ENCODE data around the gene KIR2DL1.
"Not testable (repeated sequence)": the region's sequence is repeated elsewhere in the genome, so short reads cannot be mapped to it uniquely, and the experiment has no call there.

The KIR2DL1 gene

GRCh38 chr19:54771018-54771960 lies 1.7 kb downstream of the KIR2DL1 start:
- not testable (repeated sequence) for DNase-seq (ENCODE audit: low spot score)

GRCh38 chr19:54772666-54773065 lies 3.1 kb downstream of the KIR2DL1 start:
- not testable (repeated sequence) for DNase-seq (ENCODE audit: low spot score)

GRCh38 chr19:54775095-54775815 lies 5.7 kb downstream of the KIR2DL1 start:
- DNase-seq (ENCODE audit: low spot score), result not testable (repeated sequence)

- not testable (repeated sequence) for DNase-seq (ENCODE audit: low spot score)
These were observed 6.2 kb downstream of the KIR2DL1 start for GRCh38 chr19:54775830-54776229.

GRCh38 chr19:54777851-54778250 lies 8.3 kb downstream of the KIR2DL1 start:
- DNase-seq (ENCODE audit: low spot score), result not testable (repeated sequence)

GRCh38 chr19:54778896-54779295 lies 9.3 kb downstream of the KIR2DL1 start:
- not testable (repeated sequence) for DNase-seq (ENCODE audit: low spot score)

DNA sequence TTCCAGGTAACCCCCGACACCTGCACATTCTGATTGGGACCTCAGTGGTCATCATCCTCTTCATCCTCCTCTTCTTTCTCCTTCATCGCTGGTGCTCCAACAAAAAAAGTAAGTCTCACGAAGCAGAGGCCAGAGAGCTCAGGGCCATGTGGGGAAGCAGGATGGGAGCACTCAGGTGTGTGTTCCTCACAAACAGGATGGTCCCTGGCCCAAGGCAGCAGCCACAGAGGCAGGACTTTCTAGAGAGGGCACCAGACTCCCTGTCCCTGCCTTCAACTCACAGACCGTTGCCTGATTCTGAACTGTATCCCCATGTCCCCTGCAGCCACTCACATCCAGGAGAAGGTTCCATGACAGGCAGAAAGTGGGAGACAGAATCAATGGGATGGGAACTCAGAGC lies 13.3 kb downstream of the KIR2DL1 start:
- DNase-seq (ENCODE audit: low spot score), result not testable (repeated sequence)

GRCh38 chr19:54786091-54786723 lies 16.6 kb downstream of the KIR2DL1 start:
- not testable (repeated sequence) for DNase-seq (ENCODE audit: low spot score)

- DNase-seq (ENCODE audit: low spot score), result not testable (repeated sequence)
These were observed 18.6 kb downstream of the KIR2DL1 start for GRCh38 chr19:54788154-54788553.

DNA sequence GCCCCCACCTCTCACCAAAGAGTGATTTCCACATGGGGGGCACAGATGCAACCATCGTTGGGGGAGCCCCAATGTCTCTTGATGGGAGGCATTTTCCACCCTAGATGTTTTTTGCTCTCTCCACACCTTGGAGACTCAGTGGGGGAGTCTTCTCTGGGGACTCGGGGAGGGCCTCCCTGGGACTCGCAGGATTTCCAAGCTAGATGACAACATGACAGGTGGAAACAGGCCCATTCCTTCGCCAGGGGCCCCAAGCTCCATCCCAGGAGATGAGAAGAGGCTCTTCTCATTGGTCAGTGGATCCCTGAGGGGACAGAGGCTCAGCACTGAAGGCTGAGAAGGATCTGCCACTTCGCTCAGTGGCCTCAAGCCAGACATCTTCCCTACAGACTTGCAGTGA lies 21.1 kb downstream of the KIR2DL1 start:
- no peak for DNase-seq (ENCODE audit: low spot score)

DNA sequence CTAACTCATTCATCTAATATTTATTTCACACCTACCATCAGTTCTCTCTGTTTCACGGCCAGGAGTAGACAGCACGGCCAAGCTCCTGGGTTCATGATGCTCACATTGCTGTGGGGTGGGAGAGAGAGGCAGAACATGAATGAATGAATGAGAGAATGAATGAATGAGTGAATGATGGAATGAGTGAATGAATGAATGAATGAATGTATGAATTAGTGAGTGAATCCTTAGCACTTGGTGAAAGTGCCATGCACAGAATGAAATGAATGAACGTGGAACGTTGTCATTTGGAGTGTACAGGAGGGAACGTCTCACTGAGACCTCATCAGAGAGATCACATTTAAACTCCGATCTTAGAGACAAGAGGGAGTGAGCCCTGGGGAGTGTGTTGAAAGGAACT lies 21.9 kb downstream of the KIR2DL1 start:
- no peak for DNase-seq (ENCODE audit: low spot score)

- DNase-seq (ENCODE audit: low spot score), result no peak
These were observed 23.2 kb downstream of the KIR2DL1 start for GRCh38 chr19:54792814-54793213.

DNA sequence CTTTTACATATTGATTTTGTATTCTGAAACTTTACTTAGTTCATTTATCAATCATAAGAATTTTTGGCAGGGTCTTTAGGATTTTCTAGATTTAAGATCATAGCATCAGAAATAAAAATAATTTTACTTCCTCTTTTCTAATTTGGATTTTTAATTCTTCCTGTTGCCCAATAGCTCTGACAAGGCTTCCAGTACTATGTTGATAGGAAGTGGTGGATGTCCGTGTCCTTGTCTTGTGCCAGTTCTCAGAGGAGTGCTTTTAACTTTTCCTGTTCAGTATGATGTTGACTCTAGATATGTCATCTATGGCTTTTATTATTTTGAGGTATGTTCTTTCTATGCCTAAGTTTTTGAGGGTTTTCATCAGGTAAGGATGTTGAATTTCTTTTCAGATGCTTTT lies 26.2 kb downstream of the KIR2DL1 start:
- DNase-seq (ENCODE audit: low spot score), result no peak

- no peak for DNase-seq (ENCODE audit: low spot score)
These were observed 33.8 kb downstream of the KIR2DL1 start, which contains the start of gene KIR2DL4 for GRCh38 chr19:54803410-54803809. Gene KIR2DL4 (plus strand): TSS chr19:54803610. CDS start chr19:54803652, 42 bp downstream.

DNA sequence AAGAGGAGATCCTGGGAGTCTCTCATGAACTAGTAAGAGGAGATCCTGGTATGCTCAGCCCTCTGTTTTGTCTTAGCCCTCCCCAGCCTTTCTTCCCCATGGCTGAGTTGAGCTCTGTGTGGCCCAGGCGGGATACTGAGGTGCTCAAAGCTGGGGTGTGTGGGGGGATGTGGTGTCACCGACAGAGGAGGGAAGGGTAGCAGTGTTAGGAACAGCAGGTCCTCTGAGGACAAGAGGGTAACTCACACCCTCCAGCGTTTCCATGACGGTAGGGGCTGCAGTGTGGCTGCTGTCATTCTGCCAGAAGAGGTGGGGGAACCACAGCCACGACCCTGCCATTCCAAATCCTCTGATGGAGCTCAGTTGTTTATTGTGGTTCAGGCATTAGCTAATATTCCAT lies 34.5 kb downstream of the KIR2DL1 start:
- DNase-seq (ENCODE audit: low spot score), result no peak

DNA sequence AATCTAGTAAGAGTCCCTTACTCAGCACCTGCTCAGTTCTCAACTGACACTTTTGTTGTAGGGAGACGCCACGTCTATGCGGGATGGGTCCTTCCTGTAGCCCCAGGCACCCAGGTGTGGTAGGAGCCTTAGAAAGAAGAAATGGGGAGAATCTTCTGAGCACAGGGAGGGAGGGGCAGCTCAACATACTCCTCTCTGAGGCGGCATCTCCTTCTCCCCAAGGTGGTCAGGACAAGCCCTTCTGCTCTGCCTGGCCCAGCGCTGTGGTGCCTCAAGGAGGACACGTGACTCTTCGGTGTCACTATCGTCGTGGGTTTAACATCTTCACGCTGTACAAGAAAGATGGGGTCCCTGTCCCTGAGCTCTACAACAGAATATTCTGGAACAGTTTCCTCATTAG lies 35.0 kb downstream of the KIR2DL1 start:
- DNase-seq (ENCODE audit: low spot score), result no peak

GRCh38 chr19:54805665-54806515 lies 36.3 kb downstream of the KIR2DL1 start:
- no peak for DNase-seq (ENCODE audit: low spot score)

DNA sequence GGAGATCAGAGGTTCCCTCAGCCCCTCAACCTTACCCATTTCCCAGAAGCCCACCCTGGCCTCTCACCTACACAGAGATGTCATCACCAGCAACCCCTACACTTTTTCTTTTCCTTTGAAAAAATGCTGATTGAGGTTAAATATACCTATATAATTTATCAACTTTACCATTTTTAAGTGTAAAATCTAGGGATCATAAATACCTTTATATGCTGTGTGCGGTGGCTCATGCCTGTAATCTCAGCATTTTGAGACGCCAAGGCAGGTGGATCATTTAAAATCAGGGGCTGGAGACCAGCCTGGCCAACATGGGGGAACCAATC lies 36.9 kb downstream of the KIR2DL1 start:
- no peak for DNase-seq (ENCODE audit: low spot score)

GRCh38 chr19:54814571-54814970 lies 45.0 kb downstream of the KIR2DL1 start:
- DNase-seq (ENCODE audit: low spot score), result not testable (repeated sequence)

DNA sequence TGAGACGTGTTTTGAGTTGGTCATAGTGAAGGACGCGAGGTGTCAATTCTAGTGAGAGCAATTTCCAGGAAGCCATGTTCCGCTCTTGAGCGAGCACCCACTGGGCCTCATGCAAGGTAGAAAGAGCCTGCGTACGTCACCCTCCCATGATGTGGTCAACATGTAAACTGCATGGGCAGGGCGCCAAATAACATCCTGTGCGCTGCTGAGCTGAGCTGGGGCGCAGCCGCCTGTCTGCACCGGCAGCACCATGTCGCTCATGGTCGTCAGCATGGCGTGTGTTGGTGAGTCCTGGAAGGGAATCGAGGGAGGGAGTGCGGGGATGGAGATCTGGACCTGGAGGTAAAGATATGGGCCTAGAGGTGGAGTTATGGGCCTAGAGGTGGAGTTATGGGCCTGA lies 46.7 kb downstream of the KIR2DL1 start, which contains the start of gene KIR3DL1:
Gene KIR3DL1, plus strand, starts transcription at position 218 of the 400 bp plus-strand sequence.
- not testable (repeated sequence) for DNase-seq (ENCODE audit: low spot score)
